Esophagus mucosa (tissue), 1 donor: ENCODE data around the gene TRABD. TPM values are rescaled to one million over a fixed set of nuclear protein-coding genes. Genes with fewer than 3 reads are reported as not detected.
A peak's percentile ranks its signal among the peaks of the same experiment; 100 is the strongest.

Experiments used
- ATAC-seq: fragments of 200-7000 bp; cut with Tn5 transposase; one replicate; pipeline ENCODE4 v1.9.1; 2020
- total RNA-seq: library from RNA; stranded (reverse); gene quantifications from one replicate; pipeline ENCODE4 v1.2.4, GENCODE V29; 2023
- donor health status: DM: yes; HTN: yes; CAD: no.

Gene TRABD
- total RNA-seq, 1 donor from 2014 or later, result 32.6 TPM

- no peak for ATAC-seq
Measured at GRCh38 chr22:50189184-50189848, 3.6 kb downstream of the TRABD start.

- ATAC-seq, result peak; percentile 1
Measured at GRCh38 chr22:50189849-50190181, 4.1 kb downstream of the TRABD start.

- ATAC-seq, result peak; percentile 68
Measured at GRCh38 chr22:50190182-50190940, 4.6 kb downstream of the TRABD start.

GRCh38 chr22:50190941-50191741, 5.4 kb downstream of the TRABD start:
- ATAC-seq, result peak; percentile 3

- no peak for ATAC-seq
Measured at GRCh38 chr22:50192436-50193204, 6.9 kb downstream of the TRABD start.

- no peak for ATAC-seq
Measured at GRCh38 chr22:50193621-50194020, 7.9 kb downstream of the TRABD start.

GRCh38 chr22:50194037-50194805, 8.5 kb downstream of the TRABD start:
- no peak for ATAC-seq

GRCh38 chr22:50196256-50196655, 10.5 kb downstream of the TRABD start:
- ATAC-seq, result no peak

- ATAC-seq, result no peak
Measured at GRCh38 chr22:50197000-50197800, 11.5 kb downstream of the TRABD start.

GRCh38 chr22:50197856-50198623, 12.3 kb downstream of the TRABD start:
- no peak for ATAC-seq

GRCh38 chr22:50198624-50199017, 12.9 kb downstream of the TRABD start:
- no peak for ATAC-seq

- ATAC-seq, result no peak
Measured at GRCh38 chr22:50199251-50199721, 13.6 kb downstream of the TRABD start.

GRCh38 chr22:50199829-50200460, 14.2 kb downstream of the TRABD start:
- ATAC-seq, result peak; percentile 3

GRCh38 chr22:50200461-50201190, 14.9 kb downstream of the TRABD start, which contains the start of gene SELENOO:
SELENOO (plus strand) TSS chr22:50201011; CDS start chr22:50201037, 26 bp downstream.
- ATAC-seq, result peak; percentile 85

- peak; percentile 35 for ATAC-seq
Measured at GRCh38 chr22:50201191-50202129, 15.7 kb downstream of the TRABD start.

- ATAC-seq, result no peak
Measured at GRCh38 chr22:50202130-50202666, 16.5 kb downstream of the TRABD start.

GRCh38 chr22:50203288-50203687, 17.6 kb downstream of the TRABD start:
- ATAC-seq, result no peak
